ENCODE measurements around the gene KMO.

Gene KMO

DNA sequence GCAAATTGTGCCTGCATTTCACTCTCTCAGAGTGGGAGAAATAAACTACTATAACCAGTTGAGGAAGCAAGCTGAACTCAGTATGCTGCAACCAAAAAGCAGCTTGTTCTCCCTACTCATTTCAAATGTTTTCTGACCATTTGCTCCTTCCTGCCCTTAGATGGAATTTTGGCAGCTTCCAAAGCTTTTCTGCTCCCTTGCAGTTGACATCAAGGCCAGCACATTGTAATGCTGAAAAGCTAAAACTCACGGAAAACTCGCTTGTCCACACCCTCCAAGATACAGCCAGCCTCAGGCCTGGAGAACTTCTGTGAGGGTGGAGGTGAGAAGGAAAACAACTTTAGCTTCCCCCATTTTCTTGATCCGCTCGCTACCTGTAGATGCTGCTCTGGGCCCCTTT lies 113.0 kb downstream of the KMO start:
- no peak overlapping the region for H3K23ac ChIP-seq (ENCODE audit: low read length in 2 of 2)
- H2AK5ac ChIP-seq (ENCODE audit: low read length, severe bottlenecking) = no peak overlapping the region
- H2AFZ ChIP-seq (ENCODE audit: low read depth, low read length) = no peak overlapping the region
- H3K9ac ChIP-seq (ENCODE audit: low read length) = no peak overlapping the region
- H3K18ac ChIP-seq (ENCODE audit: low read depth in 1 of 2, low read length in 2 of 2) = no peak overlapping the region
- no peaks in the 10 kb centered on the region for H3K9me3 ChIP-seq (ENCODE audit: control insufficient read depth, low read length)
- H3K4me3 ChIP-seq (ENCODE audit: insufficient read depth in 1 of 2, low read depth in 1 of 2, low read length in 2 of 2) = no peak overlapping the region
- no peaks in the 10 kb centered on the region for H3K27me3 ChIP-seq (ENCODE audit: control insufficient read depth in 1 of 2, insufficient read depth in 1 of 2, low read length in 2 of 2)
- no peak overlapping the region for H2BK120ac ChIP-seq (ENCODE audit: low read depth, low read length)
- H3K79me1 ChIP-seq (replicated peaks; ENCODE audit: low read length, poor library complexity, severe bottlenecking) = no peaks in the 10 kb centered on the region
- no peaks in the 10 kb centered on the region for H3K36me3 ChIP-seq (ENCODE audit: control insufficient read depth in 1 of 2, insufficient read depth in 2 of 2, low read depth in 1 of 2, low read length in 2 of 2)
- H2BK5ac ChIP-seq (ENCODE audit: low read depth, low read length, poor library complexity, severe bottlenecking) = no peak overlapping the region
- H3K4me1 ChIP-seq (ENCODE audit: control insufficient read depth, insufficient read depth, low read depth, low read length) = peaks cover 2% of the 10 kb centered on the region
- no peak overlapping the region for H2BK12ac ChIP-seq (ENCODE audit: low read length in 2 of 2)
- no peak overlapping the region for H3K14ac ChIP-seq (ENCODE audit: low read length in 2 of 2)
- 100% methylated on average over 4 of the region's 4 CpGs for WGBS
- H3K27ac ChIP-seq (ENCODE audit: low read length, poor library complexity, severe bottlenecking) = no peak overlapping the region
- no peak overlapping the region for H4K91ac ChIP-seq (ENCODE audit: low read length)
- DNase-seq = no peak
- no peak overlapping the region for H4K8ac ChIP-seq (ENCODE audit: low read length)
- H3K4ac ChIP-seq (ENCODE audit: low read depth in 1 of 2, low read length in 2 of 2) = no peak overlapping the region
- no peak overlapping the region for H2BK15ac ChIP-seq (ENCODE audit: low read depth, poor library complexity, severe bottlenecking)
- H3K4me2 ChIP-seq (ENCODE audit: low read length, poor library complexity, severe bottlenecking) = no peak overlapping the region

All from mesenchymal stem cell (in vitro differentiated cells and primary cell).